ENCODE results near the gene ABCC4. TPM values are rescaled to one million over a fixed set of nuclear protein-coding genes. Genes with fewer than 3 reads are reported as not detected.
"Not testable (repeated sequence)": the region's sequence is repeated elsewhere in the genome, so short reads cannot be mapped to it uniquely, and the experiment has no call there.

ABCC4 gene
- total and polyA plus RNA-seq, 2 of the 13 experiments (the other 11 are each of a cell fraction or from before 2014, with no cell fraction given), result 4.2 to 11.3 TPM

DNA sequence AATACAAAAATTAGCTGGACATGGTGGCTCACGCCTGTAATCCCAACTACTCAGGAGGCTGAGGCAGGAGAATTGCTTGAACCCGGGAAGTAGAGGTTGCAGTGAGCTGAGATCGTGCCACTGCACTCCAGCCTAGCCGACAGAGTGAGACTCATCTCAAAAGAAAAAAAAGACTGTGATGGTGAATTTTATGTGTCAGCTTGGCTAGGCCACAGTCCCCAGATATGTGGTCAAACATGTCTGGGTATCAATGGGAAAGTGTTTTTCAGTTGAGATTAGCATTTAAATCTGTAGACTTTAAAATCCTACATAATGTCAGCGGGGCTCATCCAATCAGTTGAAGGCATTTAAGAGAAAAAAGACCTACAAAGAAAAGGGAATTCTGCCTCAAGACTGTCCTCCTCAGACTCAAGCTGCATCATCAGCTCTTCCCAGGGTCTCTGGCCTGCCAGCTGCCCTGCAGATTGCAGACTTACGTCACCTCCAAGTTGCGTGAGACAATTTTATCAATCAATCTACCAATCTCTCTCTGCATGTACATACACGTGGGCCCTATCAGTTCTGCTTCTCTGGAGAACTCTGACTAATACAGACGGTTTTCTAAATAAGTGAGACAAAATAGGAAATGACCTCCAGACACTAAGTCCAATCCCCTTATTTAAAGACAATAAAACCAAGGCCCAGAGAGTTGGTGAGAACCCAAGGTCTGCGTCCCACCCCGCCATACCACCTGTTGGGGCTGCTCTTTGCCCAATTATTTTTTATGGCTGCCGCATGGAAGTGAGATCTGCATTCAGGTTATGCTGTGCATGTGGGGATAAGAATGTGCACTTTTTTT lies 99.2 kb downstream of the ABCC4 start:
- Histone ChIP-seq H3K4me2 (ENCODE audit: low read depth, low read length) (no peak overlapping the region), H3K79me2 (ENCODE audit: insufficient read depth, low read length) (no peaks in the 10 kb centered on the region), H3K4me1 (ENCODE audit: insufficient read depth, low read length) (no peaks in the 10 kb centered on the region), H3K9ac (ENCODE audit: insufficient read depth, low read depth, low read length) (no peak overlapping the region), H2AFZ (ENCODE audit: low read length) (no peak overlapping the region), H3K27me3 (ENCODE audit: control insufficient read depth in 1 of 2, insufficient read depth in 2 of 2, low read length in 2 of 2) (no peaks in the 10 kb centered on the region), H3K9me3 (ENCODE audit: low read length) (no peaks in the 10 kb centered on the region), H3K36me3 (replicated peaks in 1 of 2; ENCODE audit: control insufficient read depth in 1 of 2, insufficient read depth in 2 of 2, low read length in 2 of 2) (peaks cover 0 to 4% of the 10 kb centered on the region in 2 experiments; a peak in 2 of 5 replicates), H3K27ac (ENCODE audit: extremely low read length, insufficient read depth, low read length) (no peak overlapping the region), H4K20me1 (ENCODE audit: insufficient read depth, low read length) (no peaks in the 10 kb centered on the region), H3K4me3 (replicated peaks in 1 of 3; ENCODE audit: insufficient read depth in 1 of 3, low read depth in 2 of 3, low read length in 3 of 3) (no peak overlapping the region)
- WGBS (ENCODE audit: low lambda C conversion rate), result 96% methylated on average over 12 of the region's 12 CpGs
- ATAC-seq (no peak), FAIRE-seq (no peak), DNase-seq (ENCODE audit: low spot score) (no peak)
- POLR2A ChIA-PET, result no interaction called here
- CTCF ChIA-PET (ENCODE audit: low intra/inter-chr PET ratio, low total read pairs), result no interaction called here
- no TSS peak for BruUV-seq (replicated peaks)
- in situ Hi-C loops (cut with HindIII; ENCODE audit: extremely low pct_ligation_motif_present, low pct_unique_long_range_greater_than_20kb), result no loop called here
- no peak for TF ChIP-seq ZNF318 (CRISPR knock-in tag; IDR thresholded peaks at IDR 0.05)
- no peak for TF ChIP-seq HOXA7 (CRISPR knock-in tag; IDR thresholded peaks at IDR 0.05)
- TF ChIP-seq, protein P1, sequence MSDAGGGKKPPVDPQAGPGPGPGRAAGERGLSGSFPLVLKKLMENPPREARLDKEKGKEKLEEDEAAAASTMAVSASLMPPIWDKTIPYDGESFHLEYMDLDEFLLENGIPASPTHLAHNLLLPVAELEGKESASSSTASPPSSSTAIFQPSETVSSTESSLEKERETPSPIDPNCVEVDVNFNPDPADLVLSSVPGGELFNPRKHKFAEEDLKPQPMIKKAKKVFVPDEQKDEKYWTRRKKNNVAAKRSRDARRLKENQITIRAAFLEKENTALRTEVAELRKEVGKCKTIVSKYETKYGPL (CRISPR knock-in tag; IDR thresholded peaks at IDR 0.05), result no peak
- no peak for TF ChIP-seq ZNF564 (CRISPR knock-in tag; IDR thresholded peaks at IDR 0.05)
- no peak for TF ChIP-seq GTF3A (CRISPR knock-in tag; conservative IDR thresholded peaks at IDR 0.05)
- TF ChIP-seq ZNF256 (CRISPR knock-in tag; conservative IDR thresholded peaks at IDR 0.05), result no peak
- TF ChIP-seq MIER2 (CRISPR knock-in tag; IDR thresholded peaks at IDR 0.05), result no peak
- intact Hi-C loops (cut with micrococcal nuclease; ENCODE audit: unreplicated experiment), result no loop called here

DNA sequence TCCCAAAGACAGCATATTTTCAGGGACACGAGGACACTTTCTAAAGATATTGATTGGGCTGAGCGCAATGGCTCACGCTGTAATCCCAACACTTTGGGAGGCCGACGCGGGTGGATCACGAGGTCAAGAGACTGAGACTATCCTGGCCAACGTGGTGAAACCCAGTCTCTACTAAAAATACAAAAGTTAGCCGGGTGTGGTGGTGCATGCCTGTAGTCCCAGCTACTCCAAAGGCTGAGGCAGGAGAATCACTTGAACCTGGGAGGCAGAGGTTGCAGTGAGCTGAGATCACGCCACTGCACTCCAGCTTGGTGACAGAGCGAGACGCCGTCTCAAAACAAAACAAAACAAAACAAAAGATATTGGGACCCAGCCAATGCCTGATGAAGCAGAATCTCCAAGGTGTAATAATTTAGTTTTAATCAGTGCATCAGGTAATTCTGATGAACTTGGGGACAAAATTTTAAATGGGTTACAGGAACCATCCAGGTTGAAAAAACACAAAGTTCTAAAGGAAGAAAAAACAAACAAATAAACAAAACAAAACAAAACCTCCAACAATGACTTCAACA lies 100.8 kb downstream of the ABCC4 start:
- H3K9me3 ChIP-seq (ENCODE audit: low read length); BruUV-seq (replicated peaks); H3K27me3 ChIP-seq (ENCODE audit: control insufficient read depth in 1 of 2, insufficient read depth in 2 of 2, low read length in 2 of 2); H2AFZ ChIP-seq (ENCODE audit: low read length); H3K4me3 ChIP-seq (replicated peaks in 1 of 3; ENCODE audit: insufficient read depth in 1 of 3, low read depth in 2 of 3, low read length in 3 of 3); H3K4me2 ChIP-seq (ENCODE audit: low read depth, low read length); ATAC-seq; CTCF ChIA-PET (ENCODE audit: low intra/inter-chr PET ratio, low total read pairs); H3K36me3 ChIP-seq (replicated peaks in 1 of 2; ENCODE audit: control insufficient read depth in 1 of 2, insufficient read depth in 2 of 2, low read length in 2 of 2); FAIRE-seq; intact Hi-C loops (cut with micrococcal nuclease; ENCODE audit: unreplicated experiment); DNase-seq (ENCODE audit: low spot score); POLR2A ChIA-PET; in situ Hi-C loops (cut with HindIII; ENCODE audit: extremely low pct_ligation_motif_present, low pct_unique_long_range_greater_than_20kb); H3K79me2 ChIP-seq (ENCODE audit: insufficient read depth, low read length); H4K20me1 ChIP-seq (ENCODE audit: insufficient read depth, low read length); H3K4me1 ChIP-seq (ENCODE audit: insufficient read depth, low read length); H3K9ac ChIP-seq (ENCODE audit: insufficient read depth, low read depth, low read length); H3K27ac ChIP-seq (ENCODE audit: extremely low read length, insufficient read depth, low read length): not testable (repeated sequence)
- WGBS (ENCODE audit: low lambda C conversion rate), result 94% methylated on average over 13 of the region's 13 CpGs

Data from HepG2 (cell line).